Astrocyte (in vitro differentiated cells and primary cell): ENCODE measurements around the gene FLYWCH1.

Source experiments
- EZH2 ChIP-seq: IDR thresholded peaks from 2 replicates; pipeline ENCODE4 v1.6.1; 2012; ENCODE audit warnings: mild to moderate bottlenecking, low read length, inconsistent platforms; ENCODE audit not compliant: insufficient read depth
- TF ChIP-seq, protein P1 (sequence below): IDR thresholded peaks from 2 replicates; pipeline ENCODE4 v1.5.1; 2011; ENCODE audit warnings: low read depth, mild to moderate bottlenecking, inconsistent platforms, low read length, moderate library complexity; ENCODE audit not compliant: insufficient read depth

DNA sequence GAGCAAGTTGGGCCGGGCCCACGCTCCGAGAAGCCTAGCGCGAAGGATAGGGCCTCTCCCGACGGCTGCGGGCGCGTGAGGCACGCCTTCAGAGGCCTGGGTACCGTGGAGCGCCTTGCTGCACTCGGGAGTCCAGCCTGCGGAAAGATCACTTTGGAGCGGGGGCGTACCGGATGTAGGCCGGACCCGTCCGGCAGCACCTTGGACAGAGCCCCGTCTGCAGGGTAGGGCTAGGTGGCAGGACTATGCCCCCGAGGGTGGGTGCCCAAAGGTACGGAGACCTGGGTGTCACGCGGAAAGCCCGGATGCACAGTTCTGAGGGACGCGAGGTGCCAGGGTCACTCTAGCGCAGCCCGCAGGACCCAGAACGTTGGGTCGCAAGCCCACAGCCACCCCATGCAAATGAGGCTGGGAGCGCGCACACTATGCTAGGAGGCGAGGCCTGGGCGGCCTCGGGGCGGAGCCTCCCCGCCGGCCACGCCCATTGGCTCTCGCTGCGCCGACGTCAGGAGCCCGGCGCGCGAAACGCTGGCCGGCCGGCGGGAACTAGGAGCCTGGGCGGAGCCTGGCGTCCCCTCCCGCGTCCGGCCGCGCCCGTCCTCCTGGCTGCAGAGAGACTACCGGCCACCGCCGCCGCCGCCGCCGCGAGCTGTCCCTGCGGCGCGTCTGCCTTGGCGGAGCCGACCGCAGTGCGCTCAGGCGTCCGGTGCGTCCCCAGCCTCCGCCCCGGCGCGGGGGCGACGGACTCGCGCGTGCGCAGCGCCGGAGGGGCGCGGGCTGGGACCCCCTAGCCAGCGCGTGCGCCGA, 57.2 kb downstream of the FLYWCH1 start, which contains the start of gene PAQR4:
- TF ChIP-seq, protein P1, sequence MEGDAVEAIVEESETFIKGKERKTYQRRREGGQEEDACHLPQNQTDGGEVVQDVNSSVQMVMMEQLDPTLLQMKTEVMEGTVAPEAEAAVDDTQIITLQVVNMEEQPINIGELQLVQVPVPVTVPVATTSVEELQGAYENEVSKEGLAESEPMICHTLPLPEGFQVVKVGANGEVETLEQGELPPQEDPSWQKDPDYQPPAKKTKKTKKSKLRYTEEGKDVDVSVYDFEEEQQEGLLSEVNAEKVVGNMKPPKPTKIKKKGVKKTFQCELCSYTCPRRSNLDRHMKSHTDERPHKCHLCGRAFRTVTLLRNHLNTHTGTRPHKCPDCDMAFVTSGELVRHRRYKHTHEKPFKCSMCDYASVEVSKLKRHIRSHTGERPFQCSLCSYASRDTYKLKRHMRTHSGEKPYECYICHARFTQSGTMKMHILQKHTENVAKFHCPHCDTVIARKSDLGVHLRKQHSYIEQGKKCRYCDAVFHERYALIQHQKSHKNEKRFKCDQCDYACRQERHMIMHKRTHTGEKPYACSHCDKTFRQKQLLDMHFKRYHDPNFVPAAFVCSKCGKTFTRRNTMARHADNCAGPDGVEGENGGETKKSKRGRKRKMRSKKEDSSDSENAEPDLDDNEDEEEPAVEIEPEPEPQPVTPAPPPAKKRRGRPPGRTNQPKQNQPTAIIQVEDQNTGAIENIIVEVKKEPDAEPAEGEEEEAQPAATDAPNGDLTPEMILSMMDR = no peak
- no peak for TF ChIP-seq EZH2
